Measurements from ENCODE around the gene FMN1. TPM values are rescaled to one million over a fixed set of nuclear protein-coding genes. Genes with fewer than 3 reads are reported as not detected.
"Not testable (repeated sequence)": the region's sequence is repeated elsewhere in the genome, so short reads cannot be mapped to it uniquely, and the experiment has no call there.

FMN1 gene
- polyA plus RNA-seq, 1 experiment, result 3.7 TPM

DNA sequence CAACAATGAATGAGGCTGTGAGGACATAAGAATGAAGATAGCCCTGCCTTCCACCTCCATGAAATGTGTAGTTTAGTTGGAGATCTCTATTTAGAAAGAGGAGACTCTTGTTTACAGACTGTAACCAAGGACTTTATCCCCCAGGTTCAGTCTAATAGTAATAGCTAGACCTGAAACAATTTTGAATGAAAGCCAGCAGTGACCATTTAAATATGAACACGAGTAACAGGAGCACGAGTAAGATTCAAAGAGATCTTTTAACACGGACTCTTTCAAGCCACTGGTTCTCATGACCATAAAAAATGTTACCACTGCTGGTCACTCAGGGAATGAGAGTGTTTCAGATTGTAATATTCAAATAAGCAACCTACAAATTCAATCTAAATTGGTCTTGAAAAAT is 123.1 kb downstream of the FMN1 start:
- no peaks in the 10 kb centered on the region for H3K9me3 ChIP-seq (ENCODE audit: control insufficient read depth, insufficient read depth, low read length)
- no peak overlapping the region for H3K4me3 ChIP-seq (ENCODE audit: low read depth, low read length)
- ChIA-PET POLR2A (no interaction called here), CTCF (interaction anchor here (4.1 kb wide), 1 partner anchor 15 kb away, joined by 20 read pairs; no protein-coding TSS in a partner anchor)
- H3K27me3 ChIP-seq (ENCODE audit: control insufficient read depth, insufficient read depth, low read length), result no peaks in the 10 kb centered on the region
- TF ChIP-seq, protein P1, sequence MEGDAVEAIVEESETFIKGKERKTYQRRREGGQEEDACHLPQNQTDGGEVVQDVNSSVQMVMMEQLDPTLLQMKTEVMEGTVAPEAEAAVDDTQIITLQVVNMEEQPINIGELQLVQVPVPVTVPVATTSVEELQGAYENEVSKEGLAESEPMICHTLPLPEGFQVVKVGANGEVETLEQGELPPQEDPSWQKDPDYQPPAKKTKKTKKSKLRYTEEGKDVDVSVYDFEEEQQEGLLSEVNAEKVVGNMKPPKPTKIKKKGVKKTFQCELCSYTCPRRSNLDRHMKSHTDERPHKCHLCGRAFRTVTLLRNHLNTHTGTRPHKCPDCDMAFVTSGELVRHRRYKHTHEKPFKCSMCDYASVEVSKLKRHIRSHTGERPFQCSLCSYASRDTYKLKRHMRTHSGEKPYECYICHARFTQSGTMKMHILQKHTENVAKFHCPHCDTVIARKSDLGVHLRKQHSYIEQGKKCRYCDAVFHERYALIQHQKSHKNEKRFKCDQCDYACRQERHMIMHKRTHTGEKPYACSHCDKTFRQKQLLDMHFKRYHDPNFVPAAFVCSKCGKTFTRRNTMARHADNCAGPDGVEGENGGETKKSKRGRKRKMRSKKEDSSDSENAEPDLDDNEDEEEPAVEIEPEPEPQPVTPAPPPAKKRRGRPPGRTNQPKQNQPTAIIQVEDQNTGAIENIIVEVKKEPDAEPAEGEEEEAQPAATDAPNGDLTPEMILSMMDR (IDR thresholded peaks at IDR 0.05; ENCODE audit: low read depth, low read length), result no peak
- DNase-seq (ENCODE audit: low read depth, low spot score), result no peak
- H3K27ac ChIP-seq (ENCODE audit: low read depth, low read length), result no peak overlapping the region

- POLR2A ChIA-PET; CTCF ChIA-PET; H3K27me3 ChIP-seq (ENCODE audit: control insufficient read depth, insufficient read depth, low read length); H3K9me3 ChIP-seq (ENCODE audit: control insufficient read depth, insufficient read depth, low read length); DNase-seq (ENCODE audit: low read depth, low spot score); H3K27ac ChIP-seq (ENCODE audit: low read depth, low read length); H3K4me3 ChIP-seq (ENCODE audit: low read depth, low read length): not testable (repeated sequence)
Observed at GRCh38 chr15:33069903-33070302, 124.6 kb downstream of the FMN1 start.

DNA sequence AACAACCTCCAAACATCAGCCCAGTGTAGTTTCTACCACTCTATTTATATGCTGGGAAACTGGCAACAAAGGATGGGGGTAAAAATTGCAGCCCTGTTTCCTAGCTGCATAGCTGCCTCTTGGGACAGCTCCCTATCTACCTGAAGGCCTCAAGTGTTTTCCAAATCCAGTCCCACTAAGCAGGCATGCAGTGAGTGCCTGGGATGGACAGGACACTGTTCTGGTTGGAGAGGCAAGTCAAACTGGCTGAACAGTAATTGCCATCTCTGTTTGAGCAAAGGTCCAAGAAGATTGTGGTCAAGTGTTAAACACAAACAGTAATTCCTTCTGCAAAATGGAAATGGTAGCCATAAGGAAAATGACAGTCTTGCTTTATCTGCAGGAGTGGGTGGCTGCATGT is 125.4 kb downstream of the FMN1 start:
- Histone ChIP-seq H3K27me3 (ENCODE audit: control insufficient read depth, insufficient read depth, low read length) (no peaks in the 10 kb centered on the region), H3K9me3 (ENCODE audit: control insufficient read depth, insufficient read depth, low read length) (no peaks in the 10 kb centered on the region), H3K27ac (ENCODE audit: low read depth, low read length) (no peak overlapping the region), H3K4me3 (ENCODE audit: low read depth, low read length) (no peak overlapping the region)
- no peak for DNase-seq (ENCODE audit: low read depth, low spot score)
- CTCF ChIA-PET, result interaction anchor here (1.1 kb wide), 1 partner anchor 63 kb away, joined by 4 read pairs; no protein-coding TSS in a partner anchor
- POLR2A ChIA-PET, result interaction anchor here (0.6 kb wide), 1 partner anchor 61 kb away, joined by 8 read pairs; no protein-coding TSS in a partner anchor
- TF ChIP-seq, protein P1 (IDR thresholded peaks at IDR 0.05; ENCODE audit: low read depth, low read length), result no peak

DNA sequence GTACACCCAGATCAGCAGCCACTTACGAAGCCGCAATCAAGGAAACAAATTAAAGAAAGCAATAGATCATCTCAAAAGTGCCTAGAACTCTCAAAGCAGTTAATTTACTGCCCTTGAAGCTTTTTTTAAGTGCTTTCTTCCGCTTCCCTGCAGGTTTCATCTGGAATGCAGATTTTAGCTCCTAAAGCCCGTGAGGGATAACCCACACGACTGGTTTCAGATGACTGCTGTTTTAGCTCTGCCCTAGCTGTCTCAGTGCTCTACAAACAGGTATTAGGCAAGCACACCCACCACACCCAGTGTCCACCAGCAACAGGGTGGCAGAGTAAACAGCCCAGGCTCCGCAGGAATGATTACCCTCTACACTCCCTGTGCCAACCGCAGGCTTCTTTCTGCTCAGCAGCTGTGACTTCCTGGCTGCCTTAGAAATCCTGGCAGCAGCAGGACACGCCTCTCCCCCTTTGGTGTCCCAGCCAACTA is 126.0 kb downstream of the FMN1 start:
- Histone ChIP-seq H3K27ac (ENCODE audit: low read depth, low read length) (peak overlapping the region; percentile 78), H3K27me3 (ENCODE audit: control insufficient read depth, insufficient read depth, low read length) (no peaks in the 10 kb centered on the region), H3K9me3 (ENCODE audit: control insufficient read depth, insufficient read depth, low read length) (no peaks in the 10 kb centered on the region), H3K4me3 (ENCODE audit: low read depth, low read length) (no peak overlapping the region)
- TF ChIP-seq, protein P1 (IDR thresholded peaks at IDR 0.05; ENCODE audit: low read depth, low read length), result no peak
- ChIA-PET POLR2A (interaction anchor here (0.5 to 0.6 kb wide), 3 partner anchors 61 to 358 kb away, joined by 5 to 8 read pairs (median 5); no protein-coding TSS in a partner anchor), CTCF (interaction anchor here (0.6 to 1.1 kb wide), 2 partner anchors 64 to 419 kb away, joined by 4 read pairs; no protein-coding TSS in a partner anchor)
- DNase-seq (ENCODE audit: low read depth, low spot score), result no peak

DNA sequence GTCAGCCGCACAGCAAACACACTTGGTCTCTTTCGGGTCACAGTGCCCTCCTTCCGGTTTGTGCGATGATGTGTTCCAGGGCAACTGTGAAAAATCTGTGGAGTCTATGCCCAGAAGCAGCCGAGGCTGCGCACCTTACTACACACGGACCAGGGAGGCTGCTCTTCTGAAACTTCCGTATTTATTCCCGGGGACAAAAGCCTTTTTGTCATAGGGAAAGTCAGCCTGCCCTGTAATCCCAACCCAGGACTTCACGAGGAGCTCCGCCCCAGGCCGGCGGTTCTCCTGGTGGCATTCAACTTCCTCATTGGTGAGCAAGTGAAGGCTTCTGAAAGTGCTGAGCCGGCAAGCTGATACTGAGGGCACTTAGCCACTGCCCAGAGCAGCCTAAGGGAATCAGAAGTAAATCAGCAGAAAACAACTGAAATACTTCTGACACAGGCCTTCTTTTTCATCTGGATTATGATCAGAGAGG is 126.5 kb downstream of the FMN1 start:
- ChIA-PET POLR2A (interaction anchor here (0.5 to 0.6 kb wide), 2 partner anchors 276 to 357 kb away, joined by 5 read pairs; no protein-coding TSS in a partner anchor), CTCF (interaction anchor here (0.6 to 2.0 kb wide), 3 partner anchors 18 to 418 kb away, joined by 4 to 6 read pairs (median 4); no protein-coding TSS in a partner anchor)

More for the DNA sequence above, 126.5 kb downstream of the FMN1 start:
- Histone ChIP-seq H3K27ac (ENCODE audit: low read depth, low read length) (peak overlapping the region; percentile 78), H3K4me3 (ENCODE audit: low read depth, low read length) (no peak overlapping the region), H3K9me3 (ENCODE audit: control insufficient read depth, insufficient read depth, low read length) (no peaks in the 10 kb centered on the region), H3K27me3 (ENCODE audit: control insufficient read depth, insufficient read depth, low read length) (no peaks in the 10 kb centered on the region)
- no peak for DNase-seq (ENCODE audit: low read depth, low spot score)
- TF ChIP-seq, protein P1 (IDR thresholded peaks at IDR 0.05; ENCODE audit: low read depth, low read length), result no peak

Data from AG04450 (cell line).